AG04449 (cell line): ENCODE results near the gene TIMM17B.

Experiments
- CTCF ChIA-PET: fragments of 350-600 bp; formaldehyde crosslinking; extraction: SDS; loops from one replicate; lab custom pipeline; 2021; ENCODE audit warnings: antibody characterized with exemption; lab: Yijun Ruan, JAX
- POLR2A ChIA-PET: fragments of 400-600, 350-600 bp; formaldehyde crosslinking; extraction: SDS; loops from one replicate; lab custom pipeline; 2020; ENCODE audit warnings: antibody characterized with exemption, inconsistent platforms; lab: Yijun Ruan, JAX
- DNase-seq: peaks from one replicate; pipeline ENCODE4 v3.0.0-alpha.2; 2010; ENCODE audit warnings: low read depth, low spot score
- H3K4me3 ChIP-seq: 2 replicates; pipeline ENCODE4 v1.5.1; 2011; ENCODE audit warnings: low read depth, mild to moderate bottlenecking, control low read depth, low read length
- CTCF ChIP-seq: IDR thresholded peaks from one replicate; pipeline ENCODE4 v1.5.1; 2011; ENCODE audit warnings: mild to moderate bottlenecking, moderate library complexity, low read length, control low read depth, inconsistent platforms; ENCODE audit not compliant: insufficient read depth; ENCODE audit errors: missing control alignments

Gene TIMM17B

GRCh38 chrX:48919947-48920717 lies 22.6 kb upstream of the TIMM17B start:
- ChIA-PET CTCF (no interaction called here), POLR2A (interaction anchor here (0.6 kb wide), 1 partner anchor 103 kb away, joined by 3 read pairs; no protein-coding TSS in a partner anchor)
- no peak overlapping the region for H3K4me3 ChIP-seq
- DNase-seq, result no peak
- TF ChIP-seq CTCF, result no peak

GRCh38 chrX:48919360-48919841 lies 21.8 kb upstream of the TIMM17B start:
- ChIA-PET CTCF (no interaction called here), POLR2A (no interaction called here)
- DNase-seq, result no peak
- H3K4me3 ChIP-seq, result peak overlapping the region; percentile 61
- TF ChIP-seq CTCF, result no peak

GRCh38 chrX:48918643-48919340 lies 21.2 kb upstream of the TIMM17B start, which contains the start of gene PIM2:
TSS of gene PIM2 (minus strand) at chrX:48919024. CDS start at chrX:48918834, 190 bp downstream.
- H3K4me3 ChIP-seq, result peak within 1 kb of the TSS; percentile 61
- CTCF ChIA-PET, result no interaction called here
- no peak for DNase-seq
- no peak for TF ChIP-seq CTCF
- POLR2A ChIA-PET, result no interaction called here

GRCh38 chrX:48918301-48918642 lies 20.7 kb upstream of the TIMM17B start:
- no peak for TF ChIP-seq CTCF
- H3K4me3 ChIP-seq, result peak overlapping the region; percentile 61
- DNase-seq, result no peak
- POLR2A ChIA-PET, result no interaction called here
- CTCF ChIA-PET, result interaction anchor here (0.8 kb wide), 1 partner anchor 11 kb away, joined by 3 read pairs; no protein-coding TSS in a partner anchor

- POLR2A ChIA-PET, result no interaction called here
These were observed 19.8 kb upstream of the TIMM17B start for GRCh38 chrX:48917139-48918001.

More at GRCh38 chrX:48917139-48918001, 19.8 kb upstream of the TIMM17B start:
- peak; percentile 38 for DNase-seq
- CTCF ChIA-PET, result interaction anchor here (0.8 to 1.7 kb wide), 3 partner anchors 10 to 269 kb away, joined by 3 to 5 read pairs (median 5); no protein-coding TSS in a partner anchor
- peak overlapping the region; percentile 61 for H3K4me3 ChIP-seq
- peak; percentile 72 for TF ChIP-seq CTCF
